HCT116 (cell line): ENCODE measurements around the gene GRIP2. TPM values are rescaled to one million over a fixed set of nuclear protein-coding genes. Genes with fewer than 3 reads are reported as not detected.

ENCODE experiments used
- ATAC-seq: fragments of 200-7000 bp; cut with Tn5 transposase; 2 replicates; pipeline ENCODE4 v1.9.1; 2020; ENCODE audit warnings: mild to moderate bottlenecking, moderate library complexity
- BruUV-seq: library from RNA; stranded (reverse); fragments of 400-500 nt; replicated peaks from 2 replicates; lab custom pipeline; 2021; lab: Mats Ljungman, UMichigan
- CTCF ChIA-PET: fragments of 300-600 bp; sonication (Branson Sonifier 250); formaldehyde crosslinking; loops from one replicate; lab custom pipeline; 2021; ENCODE audit warnings: antibody characterized with exemption; lab: Charles Lee
- POLR2A ChIA-PET: fragments of 300-600, 350-600 bp; sonication (Branson Sonifier 250); formaldehyde crosslinking; loops from one replicate; lab custom pipeline; 2021; ENCODE audit warnings: antibody characterized with exemption; lab: Charles Lee
- RAD21 ChIA-PET, 2 experiments: fragments of 300-600 bp; sonication (Branson Sonifier 250); formaldehyde crosslinking; loops; one replicate each; lab custom pipeline; 2023; ENCODE audit warnings: low total read pairs in 2 of 2; ENCODE audit not compliant: uncharacterized antibody in 2 of 2, unreplicated experiment in 2 of 2, low non-redundant PET in 1 of 2; lab: Charles Lee
- DNase-seq: peaks from one replicate; pipeline ENCODE4 v3.0.0-alpha.2; 2010; ENCODE audit warnings: low read depth, low spot score
- H2AFZ ChIP-seq: fragments of 200-600 bp; shearing (Covaris generic), sonication (generic); 2 replicates; pipeline ENCODE4 v1.6.1; 2017; ENCODE audit warnings: low read depth, mixed run types, mixed read lengths, antibody characterized with exemption, low read length; ENCODE audit not compliant: poor library complexity, severe bottlenecking
- H3K27ac ChIP-seq: 2 replicates; pipeline ENCODE4 v1.5.1; 2012; ENCODE audit warnings: low read depth, low read length
- H3K27me3 ChIP-seq: fragments of 200-600 bp; sonication (generic); 2 replicates; pipeline ENCODE4 v1.6.1; 2016; ENCODE audit warnings: mixed run types, low read length, mixed read lengths; ENCODE audit not compliant: insufficient read depth
- H3K36me3 ChIP-seq, 2 experiments: fragments of 200-500 bp in 1 of 2; fragments of 200-600 bp in 1 of 2; sonication (Bioruptor generic) in 1 of 2; sonication (generic) in 1 of 2; 2 replicates each; pipeline versions ENCODE4 v1.5.1 to v1.6.1; 2014 to 2016; ENCODE audit warnings: low read length in 2 of 2, inconsistent platforms in 1 of 2, mixed read lengths in 1 of 2, mixed run types in 1 of 2; ENCODE audit not compliant: insufficient read depth in 2 of 2, control insufficient read depth in 1 of 2
- H3K4me1 ChIP-seq, 2 experiments: fragments of 200-600 bp in 1 of 2; sonication (generic) in 1 of 2; 2 replicates each; pipeline versions ENCODE4 v1.5.1 to v1.6.1; 2012 to 2017; ENCODE audit warnings: low read length in 2 of 2, inconsistent platforms in 1 of 2, mild to moderate bottlenecking in 1 of 2, mixed read lengths in 1 of 2, mixed run types in 1 of 2, moderate library complexity in 1 of 2; ENCODE audit not compliant: insufficient read depth in 2 of 2, control insufficient read depth in 1 of 2
- H3K4me2 ChIP-seq: fragments of 200-600 bp; sonication (generic); 2 replicates; pipeline ENCODE4 v1.6.1; 2017; ENCODE audit warnings: mixed run types, low read length, mixed read lengths
- H3K4me3 ChIP-seq, 2 experiments: fragments of 200-600 bp in 1 of 2; sonication (generic) in 1 of 2; replicated peaks in 1 of 2; 2 replicates each; pipeline ENCODE4 v1.5.1; 2011 to 2016; ENCODE audit warnings: low read length in 2 of 2, control low read depth in 1 of 2, low read depth in 1 of 2, mild to moderate bottlenecking in 1 of 2, mixed read lengths in 1 of 2, mixed run types in 1 of 2
- H3K79me2 ChIP-seq: fragments of 200-600 bp; sonication (generic); 2 replicates; pipeline ENCODE4 v1.6.1; 2017; ENCODE audit warnings: mild to moderate bottlenecking, mixed run types, low read length, moderate library complexity, mixed read lengths; ENCODE audit not compliant: insufficient read depth
- H3K9ac ChIP-seq: fragments of 200-600 bp; sonication (generic); 2 replicates; pipeline ENCODE4 v1.6.1; 2016; ENCODE audit warnings: low read length, mixed read lengths
- H3K9me2 ChIP-seq: fragments of 200-600 bp; sonication (generic), shearing (Covaris generic); 2 replicates; pipeline ENCODE4 v1.6.1; 2017; ENCODE audit warnings: mixed run types, mild to moderate bottlenecking, moderate library complexity; ENCODE audit not compliant: insufficient read depth
- H3K9me3 ChIP-seq, 2 experiments: fragments of 200-500 bp in 1 of 2; fragments of 200-600 bp in 1 of 2; sonication (Bioruptor generic) in 1 of 2; sonication (generic) in 1 of 2; 2 replicates each; pipeline ENCODE4 v1.6.1; 2014 to 2017; ENCODE audit warnings: low read length in 2 of 2, mixed read lengths in 2 of 2, inconsistent platforms in 1 of 2, low read depth in 1 of 2, mild to moderate bottlenecking in 1 of 2, mixed run types in 1 of 2, moderate library complexity in 1 of 2; ENCODE audit not compliant: control insufficient read depth in 1 of 2, insufficient read depth in 1 of 2
- H4K20me1 ChIP-seq: fragments of 200-600 bp; sonication (generic), shearing (Covaris generic); 2 replicates; pipeline ENCODE4 v1.6.1; 2017; ENCODE audit warnings: mixed run types, mild to moderate bottlenecking, moderate library complexity; ENCODE audit not compliant: insufficient read depth
- CBX3 ChIP-seq: IDR thresholded peaks from 2 replicates; pipeline ENCODE4 v1.6.1; 2012; ENCODE audit warnings: low read depth
- CEBPB ChIP-seq: IDR thresholded peaks from 2 replicates; pipeline ENCODE4 v1.6.1; 2012; ENCODE audit warnings: low read depth
- CTCF ChIP-seq, 3 experiments: fragments of 200-600 bp in 1 of 3; sonication (generic) in 1 of 3; IDR thresholded peaks in 2 of 3; conservative IDR thresholded peaks in 1 of 3; 2 replicates each; pipeline ENCODE4 v1.5.1; 2012 to 2017; ENCODE audit warnings: low read depth in 2 of 3, low read length in 2 of 3, antibody characterized with exemption in 1 of 3, borderline replicate concordance in 1 of 3, control low read depth in 1 of 3, mild to moderate bottlenecking in 1 of 3, mixed read lengths in 1 of 3, mixed run types in 1 of 3, moderate library complexity in 1 of 3; ENCODE audit not compliant: insufficient read depth in 1 of 3
- EGR1 ChIP-seq: IDR thresholded peaks from 2 replicates; pipeline ENCODE4 v1.6.1; 2012; ENCODE audit warnings: low read depth
- ELF1 ChIP-seq: IDR thresholded peaks from 2 replicates; pipeline ENCODE4 v1.6.1; 2012; ENCODE audit warnings: low read depth, borderline replicate concordance
- EZH2 ChIP-seq: fragments of 200-600 bp; sonication (generic); IDR thresholded peaks from 2 replicates; pipeline ENCODE4 v1.6.1; 2017; ENCODE audit warnings: antibody characterized with exemption, mixed run types
- FOSL1 ChIP-seq: IDR thresholded peaks from 2 replicates; pipeline ENCODE4 v1.6.1; 2012; ENCODE audit warnings: low read depth
- JUND ChIP-seq: IDR thresholded peaks from 2 replicates; pipeline ENCODE4 v1.6.1; 2012
- POLR2A ChIP-seq: IDR thresholded peaks from 2 replicates; pipeline ENCODE4 v1.7.0; 2011; ENCODE audit warnings: borderline replicate concordance; ENCODE audit not compliant: insufficient read depth, insufficient read length; ENCODE audit errors: extremely low read depth
- REST ChIP-seq: IDR thresholded peaks from 2 replicates; pipeline ENCODE4 v1.6.1; 2012; ENCODE audit warnings: low read depth
- SIN3A ChIP-seq: IDR thresholded peaks from 2 replicates; pipeline ENCODE4 v1.6.1; 2012; ENCODE audit warnings: low read depth
- SRF ChIP-seq: IDR thresholded peaks from 2 replicates; pipeline ENCODE4 v1.6.1; 2012; ENCODE audit warnings: low read depth
- YY1 ChIP-seq: IDR thresholded peaks from 2 replicates; pipeline ENCODE4 v1.6.1; 2011; ENCODE audit warnings: low read length, low read depth, moderate library complexity, mild to moderate bottlenecking; ENCODE audit not compliant: insufficient replicate concordance; ENCODE audit errors: extremely low read depth
- ZNF274 ChIP-seq: fragments of 200-500 bp; sonication (Bioruptor generic); IDR thresholded peaks from 2 replicates; pipeline ENCODE4 v1.6.1; 2014; ENCODE audit warnings: mild to moderate bottlenecking, low read depth, low read length, inconsistent platforms
- intact Hi-C: fragments of 100-400 bp; cut with micrococcal nuclease; formaldehyde crosslinking; loops from 2 replicates; pipeline ENCODE4 v1.10.0; 2022
- total RNA-seq: library from RNA; stranded (reverse); gene quantifications from one replicate; pipeline ENCODE4 v1.2.1, GENCODE V29; 2021; ENCODE audit not compliant: unreplicated experiment

Gene GRIP2
- total RNA-seq, 1 experiment from 2014 or later, result 0.34 TPM

DNA sequence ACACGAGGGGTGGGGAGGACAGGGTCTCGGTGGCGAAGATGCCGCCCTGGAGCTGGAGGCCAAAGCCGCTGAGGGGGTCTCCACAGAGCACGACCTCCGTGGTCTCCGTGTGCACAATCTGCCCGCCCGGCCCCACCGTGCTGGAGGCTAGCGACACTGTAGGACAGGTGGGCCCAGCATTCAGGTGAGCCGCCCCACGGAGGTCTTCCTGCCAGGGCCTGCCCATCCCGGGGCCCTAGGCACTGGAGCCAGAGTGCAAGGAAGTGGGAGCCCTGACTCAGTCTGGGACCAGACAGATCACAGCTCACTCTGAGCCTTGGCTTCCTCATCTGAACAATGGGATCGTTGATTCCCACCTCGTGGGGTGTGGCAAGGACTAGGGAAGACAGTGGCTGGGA, 25.8 kb downstream of the GRIP2 start (continued):
- no peak for TF ChIP-seq EZH2
- no peak for TF ChIP-seq EGR1
- TF ChIP-seq YY1, result no peak
- no peak for TF ChIP-seq REST
- TF ChIP-seq CTCF (IDR thresholded peaks at IDR 0.05 in 2 of 3, conservative IDR thresholded peaks at IDR 0.05 in 1 of 3; ENCODE audit: borderline replicate concordance in 1 of 3, insufficient read depth in 1 of 3, low read depth in 2 of 3, low read length in 2 of 3), result no peak

DNA sequence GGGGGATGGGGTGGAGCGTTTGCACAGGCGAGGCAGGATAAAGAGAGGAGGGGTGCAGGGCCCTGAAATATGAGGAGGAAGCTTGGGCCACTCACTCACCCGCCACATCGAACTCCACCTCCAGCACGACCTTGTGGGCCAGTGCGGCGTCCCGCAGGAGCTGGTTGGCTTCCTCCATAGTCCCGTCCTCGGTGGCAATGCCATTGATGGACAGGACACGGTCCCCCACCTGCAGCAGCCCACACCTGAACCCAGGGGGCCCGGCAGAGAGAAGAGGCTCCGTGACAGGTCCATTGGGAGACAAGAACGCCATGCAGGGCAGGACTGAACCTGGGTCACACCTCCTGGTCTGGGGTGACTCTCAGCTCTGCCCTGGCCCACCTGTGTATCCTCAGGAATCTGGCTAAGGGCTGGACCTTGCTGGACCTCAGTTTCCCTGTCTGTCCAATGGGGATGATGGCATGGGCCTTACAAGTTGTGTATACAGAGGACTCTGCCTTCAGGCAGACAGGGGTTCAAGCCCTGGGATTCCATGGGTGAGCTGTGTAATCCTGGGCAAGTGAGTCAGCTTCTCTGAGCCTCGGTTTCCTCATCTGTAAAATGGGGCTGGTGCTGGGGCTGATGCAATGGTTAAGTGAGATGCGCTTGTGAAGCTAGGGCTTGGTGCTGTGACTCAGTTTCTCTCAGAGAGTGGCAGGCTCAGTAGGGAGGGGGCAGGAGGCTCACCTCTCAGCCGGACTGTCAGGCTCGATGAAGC, 26.4 kb downstream of the GRIP2 start:
- Histone ChIP-seq H3K27ac (no peak overlapping the region), H3K79me2 (no peaks in the 10 kb centered on the region), H3K4me3 (no peak overlapping the region), H3K27me3 (no peaks in the 10 kb centered on the region), H3K9ac (no peak overlapping the region), H4K20me1 (no peaks in the 10 kb centered on the region), H3K9me3 (no peaks in the 10 kb centered on the region), H3K9me2 (no peaks in the 10 kb centered on the region), H2AFZ (no peak overlapping the region), H3K4me2 (no peak overlapping the region), H3K36me3 (no peaks in the 10 kb centered on the region), H3K4me1 (peaks cover 0 to 4% of the 10 kb centered on the region in 2 experiments; a peak in 1 of 4 replicates)
- ATAC-seq (no peak), DNase-seq (no peak)
- ChIA-PET RAD21 (no interaction called here), CTCF (interaction anchor here (1.2 kb wide), 1 partner anchor 35 kb away, joined by 4 read pairs; no protein-coding TSS in a partner anchor), POLR2A (no interaction called here)
- intact Hi-C loops, result no loop called here
- no TSS peak for BruUV-seq
- TF ChIP-seq JUND (no peak), FOSL1 (no peak), ELF1 (no peak), ZNF274 (no peak), POLR2A (no peak), SRF (no peak), SIN3A (no peak), REST (no peak), CEBPB (no peak), CBX3 (no peak)
